ENCODE data around the gene TLE6.
"Not testable (repeated sequence)": the region's sequence is repeated elsewhere in the genome, so short reads cannot be mapped to it uniquely, and the experiment has no call there.

TLE6 gene

DNA sequence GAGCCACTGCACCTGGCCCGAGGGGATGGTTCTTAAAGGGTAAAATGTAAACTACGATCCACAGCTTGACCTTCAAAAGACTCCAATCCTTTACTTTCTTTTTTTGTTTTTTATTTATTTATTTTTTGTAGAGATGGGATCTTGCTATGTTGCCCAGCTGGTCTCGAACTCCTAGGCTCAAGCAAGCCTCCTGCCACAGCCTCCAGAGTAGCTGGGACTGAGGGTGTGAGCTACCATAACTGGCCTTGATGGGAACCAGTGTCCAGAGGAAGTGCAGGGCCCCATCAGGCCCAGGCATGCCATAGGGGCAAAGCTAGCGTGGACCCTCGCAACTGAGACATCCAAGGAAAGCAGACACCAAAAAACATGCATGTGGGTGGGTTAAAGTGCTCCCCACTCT, 14.2 kb upstream of the TLE6 start:
- no peak overlapping the region for H2AFZ ChIP-seq (ENCODE audit: low read depth)
- H3K4me1 ChIP-seq (ENCODE audit: low read depth, poor library complexity, severe bottlenecking): no peaks in the 10 kb centered on the region
- no peak overlapping the region for H3K4me3 ChIP-seq (IDR thresholded peaks at IDR 0.05; ENCODE audit: insufficient read depth, low read depth, low read length)
- no peaks in the 10 kb centered on the region for H3K36me3 ChIP-seq (ENCODE audit: insufficient read depth)
- no peak overlapping the region for H3K4me2 ChIP-seq
- TF ChIP-seq, protein P1, sequence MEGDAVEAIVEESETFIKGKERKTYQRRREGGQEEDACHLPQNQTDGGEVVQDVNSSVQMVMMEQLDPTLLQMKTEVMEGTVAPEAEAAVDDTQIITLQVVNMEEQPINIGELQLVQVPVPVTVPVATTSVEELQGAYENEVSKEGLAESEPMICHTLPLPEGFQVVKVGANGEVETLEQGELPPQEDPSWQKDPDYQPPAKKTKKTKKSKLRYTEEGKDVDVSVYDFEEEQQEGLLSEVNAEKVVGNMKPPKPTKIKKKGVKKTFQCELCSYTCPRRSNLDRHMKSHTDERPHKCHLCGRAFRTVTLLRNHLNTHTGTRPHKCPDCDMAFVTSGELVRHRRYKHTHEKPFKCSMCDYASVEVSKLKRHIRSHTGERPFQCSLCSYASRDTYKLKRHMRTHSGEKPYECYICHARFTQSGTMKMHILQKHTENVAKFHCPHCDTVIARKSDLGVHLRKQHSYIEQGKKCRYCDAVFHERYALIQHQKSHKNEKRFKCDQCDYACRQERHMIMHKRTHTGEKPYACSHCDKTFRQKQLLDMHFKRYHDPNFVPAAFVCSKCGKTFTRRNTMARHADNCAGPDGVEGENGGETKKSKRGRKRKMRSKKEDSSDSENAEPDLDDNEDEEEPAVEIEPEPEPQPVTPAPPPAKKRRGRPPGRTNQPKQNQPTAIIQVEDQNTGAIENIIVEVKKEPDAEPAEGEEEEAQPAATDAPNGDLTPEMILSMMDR (conservative IDR thresholded peaks at IDR 0.05; ENCODE audit: low read depth, low read length): no peak
- H3K27ac ChIP-seq: no peak overlapping the region
- no peaks in the 10 kb centered on the region for H3K79me2 ChIP-seq (ENCODE audit: insufficient read depth, low read depth)
- H3K9ac ChIP-seq: no peak overlapping the region
- no peaks in the 10 kb centered on the region for H4K20me1 ChIP-seq (ENCODE audit: insufficient read depth)
- H3K27me3 ChIP-seq (ENCODE audit: insufficient read depth, low read depth): peaks cover 56% of the 10 kb centered on the region

DNA sequence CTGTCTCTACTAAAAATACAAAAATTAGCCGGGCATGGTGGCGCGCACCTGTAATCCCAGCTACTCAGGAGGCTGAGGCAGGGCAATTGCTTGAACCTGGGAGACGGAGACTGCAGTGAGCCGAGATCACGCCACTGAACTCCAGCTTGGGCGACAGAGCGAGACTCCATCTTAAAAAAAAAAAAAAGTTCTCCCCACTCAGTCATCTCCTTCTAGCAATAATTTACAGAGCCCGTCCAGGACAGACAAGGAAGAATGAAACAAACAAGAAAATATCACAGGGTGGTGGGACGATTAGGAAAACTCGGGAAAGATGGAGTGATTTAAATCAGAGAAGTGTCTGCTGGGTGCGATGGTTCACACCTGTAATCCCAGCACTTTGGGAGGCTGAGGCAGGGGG, 13.7 kb upstream of the TLE6 start:
- H4K20me1 ChIP-seq (ENCODE audit: insufficient read depth); H3K4me1 ChIP-seq (ENCODE audit: low read depth, poor library complexity, severe bottlenecking); H3K36me3 ChIP-seq (ENCODE audit: insufficient read depth); H2AFZ ChIP-seq (ENCODE audit: low read depth); H3K4me3 ChIP-seq (IDR thresholded peaks at IDR 0.05; ENCODE audit: insufficient read depth, low read depth, low read length); H3K27ac ChIP-seq; H3K4me2 ChIP-seq; H3K9ac ChIP-seq; H3K79me2 ChIP-seq (ENCODE audit: insufficient read depth, low read depth): not testable (repeated sequence)
- H3K27me3 ChIP-seq (ENCODE audit: insufficient read depth, low read depth): peaks cover 56% of the 10 kb centered on the region

DNA sequence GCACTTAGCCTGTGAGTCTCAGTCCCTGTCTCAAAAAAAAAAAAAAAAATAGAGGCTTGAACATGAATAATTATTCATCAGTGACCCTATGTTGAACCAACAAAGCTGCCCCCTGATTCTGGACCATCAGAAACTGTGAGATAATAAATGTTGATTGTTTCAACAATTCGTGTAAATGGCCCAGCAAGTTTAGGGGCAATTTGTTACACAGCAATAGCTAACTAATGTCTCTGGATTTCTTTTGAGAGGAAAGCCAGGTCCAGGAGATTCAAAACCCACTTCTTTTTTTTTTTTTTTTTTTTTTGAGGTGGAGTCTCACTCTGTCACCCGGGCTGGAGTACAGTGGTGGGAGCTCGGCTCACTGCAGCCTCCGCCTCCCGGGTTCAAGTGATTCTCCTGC, 12.5 kb upstream of the TLE6 start:
- H3K27ac ChIP-seq: no peak overlapping the region
- H2AFZ ChIP-seq (ENCODE audit: low read depth): no peak overlapping the region
- no peak overlapping the region for H3K9ac ChIP-seq
- no peaks in the 10 kb centered on the region for H3K4me1 ChIP-seq (ENCODE audit: low read depth, poor library complexity, severe bottlenecking)
- TF ChIP-seq, protein P1 (conservative IDR thresholded peaks at IDR 0.05; ENCODE audit: low read depth, low read length): no peak
- no peak overlapping the region for H3K4me2 ChIP-seq
- H4K20me1 ChIP-seq (ENCODE audit: insufficient read depth): no peaks in the 10 kb centered on the region
- H3K27me3 ChIP-seq (ENCODE audit: insufficient read depth, low read depth): peaks cover 56% of the 10 kb centered on the region
- H3K36me3 ChIP-seq (ENCODE audit: insufficient read depth): no peaks in the 10 kb centered on the region
- no peak overlapping the region for H3K4me3 ChIP-seq (IDR thresholded peaks at IDR 0.05; ENCODE audit: insufficient read depth, low read depth, low read length)
- H3K79me2 ChIP-seq (ENCODE audit: insufficient read depth, low read depth): no peaks in the 10 kb centered on the region

DNA sequence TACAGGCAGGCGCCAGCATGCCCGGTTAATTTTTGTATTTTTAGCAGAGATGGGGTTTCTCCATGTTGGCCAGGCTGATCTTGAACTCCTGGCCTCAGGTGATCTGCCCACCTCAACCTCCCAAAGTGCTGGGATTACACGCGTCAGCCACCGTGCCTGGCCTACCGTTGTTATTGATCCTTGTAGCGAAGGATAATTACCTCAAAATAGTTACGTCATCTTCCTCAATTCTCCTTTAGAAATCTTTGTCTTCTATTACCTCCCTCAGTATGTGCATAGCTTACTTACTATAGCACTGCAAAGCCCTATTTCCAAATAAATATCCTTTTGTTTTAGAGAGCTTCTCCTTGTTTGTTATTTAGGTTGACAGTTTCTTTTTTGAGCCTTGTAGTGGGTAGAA, 9.4 kb upstream of the TLE6 start:
- Histone ChIP-seq H3K36me3 (ENCODE audit: insufficient read depth) (no peaks in the 10 kb centered on the region), H3K4me1 (ENCODE audit: low read depth, poor library complexity, severe bottlenecking) (no peaks in the 10 kb centered on the region), H3K79me2 (ENCODE audit: insufficient read depth, low read depth) (no peaks in the 10 kb centered on the region), H2AFZ (ENCODE audit: low read depth) (no peak overlapping the region), H3K9ac (no peak overlapping the region), H4K20me1 (ENCODE audit: insufficient read depth) (no peaks in the 10 kb centered on the region), H3K4me3 (IDR thresholded peaks at IDR 0.05; ENCODE audit: insufficient read depth, low read depth, low read length) (no peak overlapping the region), H3K4me2 (no peak overlapping the region), H3K27me3 (ENCODE audit: insufficient read depth, low read depth) (peaks cover 72% of the 10 kb centered on the region), H3K27ac (no peak overlapping the region)
- TF ChIP-seq, protein P1 (conservative IDR thresholded peaks at IDR 0.05; ENCODE audit: low read depth, low read length): no peak

DNA sequence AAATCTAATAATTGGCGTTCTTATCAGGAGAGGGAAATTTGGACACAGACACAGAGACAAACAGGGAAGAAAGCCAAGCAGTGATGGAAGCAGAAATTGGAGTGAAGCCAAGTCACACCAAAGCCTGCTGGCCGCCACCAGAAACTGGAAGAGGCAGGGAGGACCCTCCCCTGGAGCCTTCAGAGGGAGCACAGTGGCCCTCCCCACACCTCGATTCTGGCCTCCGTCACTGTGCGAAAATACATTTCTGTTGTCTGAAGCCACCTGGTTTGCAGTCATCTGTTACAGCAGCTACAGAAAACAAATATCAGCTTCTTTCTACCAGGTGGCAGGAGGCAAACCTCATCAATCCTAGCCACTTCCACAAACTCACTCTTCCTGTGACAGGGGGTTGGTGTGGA, 8.3 kb upstream of the TLE6 start:
- peaks cover 74% of the 10 kb centered on the region for H3K27me3 ChIP-seq (ENCODE audit: insufficient read depth, low read depth)
- no peak overlapping the region for H2AFZ ChIP-seq (ENCODE audit: low read depth)
- no peaks in the 10 kb centered on the region for H3K4me1 ChIP-seq (ENCODE audit: low read depth, poor library complexity, severe bottlenecking)
- no peak overlapping the region for H3K4me3 ChIP-seq (IDR thresholded peaks at IDR 0.05; ENCODE audit: insufficient read depth, low read depth, low read length)
- TF ChIP-seq, protein P1 (conservative IDR thresholded peaks at IDR 0.05; ENCODE audit: low read depth, low read length): no peak
- H3K27ac ChIP-seq: no peak overlapping the region
- no peak overlapping the region for H3K9ac ChIP-seq
- H4K20me1 ChIP-seq (ENCODE audit: insufficient read depth): no peaks in the 10 kb centered on the region
- no peaks in the 10 kb centered on the region for H3K36me3 ChIP-seq (ENCODE audit: insufficient read depth)
- H3K4me2 ChIP-seq: no peak overlapping the region
- H3K79me2 ChIP-seq (ENCODE audit: insufficient read depth, low read depth): no peaks in the 10 kb centered on the region
